HK-2 (cell line): Measurements from ENCODE around the gene ST6GALNAC3.
"Not testable (repeated sequence)": the region's sequence is repeated elsewhere in the genome, so short reads cannot be mapped to it uniquely, and the experiment has no call there.

ENCODE experiments used
- DNase-seq: peaks from one replicate; pipeline ENCODE4 v3.0.0-alpha.2; 2018; ENCODE audit not compliant: unreplicated experiment

ST6GALNAC3 gene

DNA sequence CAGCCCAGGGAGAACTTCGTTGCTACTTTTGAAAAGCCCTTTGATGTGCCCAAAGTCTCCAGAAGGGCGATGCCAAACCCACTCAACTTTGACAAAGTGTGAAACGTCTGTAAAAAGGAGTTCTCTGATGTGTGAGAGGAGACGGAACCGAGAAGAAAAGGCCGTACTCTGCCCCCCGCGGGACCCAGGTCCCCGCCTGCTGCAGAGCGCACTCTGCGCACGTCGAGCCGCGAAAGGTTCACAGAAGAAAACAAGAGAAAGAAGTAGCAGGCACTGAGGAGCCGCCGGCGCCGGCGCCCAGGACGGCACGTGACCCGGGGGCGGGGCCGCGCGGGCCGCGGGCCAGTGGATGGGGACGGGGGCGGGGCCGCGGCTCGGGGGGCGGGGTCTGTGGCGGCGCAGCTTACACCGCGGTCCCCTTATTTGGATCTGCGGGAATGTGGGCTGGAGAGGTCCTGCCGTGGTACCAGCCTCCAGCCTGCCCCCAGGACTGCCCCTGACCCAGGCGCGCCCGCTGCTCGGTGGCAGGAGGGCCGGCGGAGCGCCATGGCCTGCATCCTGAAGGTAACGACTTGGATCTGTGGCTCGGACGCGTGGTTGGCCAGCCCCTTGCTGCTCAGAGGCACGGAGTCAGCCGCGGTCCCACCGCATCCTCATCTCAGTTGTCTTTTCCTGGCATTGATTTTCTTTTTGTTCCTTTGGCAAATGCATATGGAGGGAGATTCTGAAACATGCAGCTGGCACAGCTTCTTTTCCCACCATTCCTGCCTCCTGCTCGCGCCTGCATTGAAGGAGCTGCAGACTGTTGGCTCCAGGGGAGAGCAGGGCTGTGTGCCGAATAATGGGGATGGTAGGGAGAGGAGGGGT lies at the start of gene ST6GALNAC3:
TSS of gene ST6GALNAC3 (plus strand) at position 426 of the 867 bp plus-strand sequence.
- peak; percentile 82 for DNase-seq

DNA sequence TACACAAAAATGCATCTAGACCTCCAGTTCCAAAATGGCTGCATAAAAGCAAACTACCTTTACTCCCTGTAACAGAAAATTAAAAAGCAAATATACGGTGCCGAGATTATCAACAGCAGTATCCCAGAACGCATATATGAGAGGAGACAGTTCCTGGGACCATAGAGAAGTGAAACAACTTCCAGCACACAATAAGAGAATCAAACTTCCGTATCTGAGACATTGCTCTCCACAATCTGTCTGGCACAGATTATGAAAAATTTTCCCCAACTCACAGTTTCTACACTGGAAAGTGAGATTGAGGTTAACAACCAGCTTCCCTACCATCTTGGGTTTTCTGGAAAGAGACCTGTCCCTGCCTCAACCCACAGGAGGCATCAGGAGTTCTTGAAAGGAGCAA lies 47.2 kb upstream of the ST6GALNAC3 start:
- DNase-seq: no peak

DNA sequence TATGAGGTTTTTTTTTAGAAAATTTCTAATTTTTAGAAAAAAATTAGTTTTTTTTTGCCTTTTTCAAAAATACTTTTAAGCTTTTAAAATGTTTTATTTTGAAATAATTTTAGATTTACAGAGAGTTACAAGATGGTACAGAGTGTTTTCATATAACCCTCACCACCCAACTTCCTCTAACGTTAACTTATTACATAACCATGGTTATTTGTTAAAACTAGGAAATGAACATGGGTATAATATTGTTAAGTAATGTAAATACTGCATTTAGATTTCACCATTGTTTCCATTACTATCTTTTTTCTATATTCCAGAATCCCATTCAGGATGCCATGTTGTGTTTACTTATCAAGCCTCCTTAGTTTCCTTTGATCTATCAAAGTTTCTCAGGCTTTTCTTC lies 45.2 kb upstream of the ST6GALNAC3 start:
- DNase-seq: no peak

DNA sequence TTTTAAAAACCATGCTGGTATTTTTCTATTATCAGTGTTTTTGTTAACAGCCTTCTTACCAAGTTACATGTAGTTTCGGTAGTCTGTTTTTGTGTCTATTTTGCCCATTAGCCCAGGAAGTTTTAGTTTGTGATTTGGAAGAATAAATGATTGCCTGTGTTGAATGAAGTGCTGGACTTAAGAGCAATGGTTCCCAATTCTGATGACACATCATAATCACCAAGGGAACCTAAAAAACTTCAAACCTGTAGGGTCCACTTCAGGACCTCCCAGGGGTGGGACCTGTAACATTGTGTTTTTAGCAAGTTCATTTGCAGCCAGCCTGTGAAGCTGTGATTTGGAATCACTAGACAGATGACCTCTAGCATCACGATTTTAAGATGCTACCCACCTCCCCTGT lies 43.0 kb upstream of the ST6GALNAC3 start:
- no peak for DNase-seq

DNA sequence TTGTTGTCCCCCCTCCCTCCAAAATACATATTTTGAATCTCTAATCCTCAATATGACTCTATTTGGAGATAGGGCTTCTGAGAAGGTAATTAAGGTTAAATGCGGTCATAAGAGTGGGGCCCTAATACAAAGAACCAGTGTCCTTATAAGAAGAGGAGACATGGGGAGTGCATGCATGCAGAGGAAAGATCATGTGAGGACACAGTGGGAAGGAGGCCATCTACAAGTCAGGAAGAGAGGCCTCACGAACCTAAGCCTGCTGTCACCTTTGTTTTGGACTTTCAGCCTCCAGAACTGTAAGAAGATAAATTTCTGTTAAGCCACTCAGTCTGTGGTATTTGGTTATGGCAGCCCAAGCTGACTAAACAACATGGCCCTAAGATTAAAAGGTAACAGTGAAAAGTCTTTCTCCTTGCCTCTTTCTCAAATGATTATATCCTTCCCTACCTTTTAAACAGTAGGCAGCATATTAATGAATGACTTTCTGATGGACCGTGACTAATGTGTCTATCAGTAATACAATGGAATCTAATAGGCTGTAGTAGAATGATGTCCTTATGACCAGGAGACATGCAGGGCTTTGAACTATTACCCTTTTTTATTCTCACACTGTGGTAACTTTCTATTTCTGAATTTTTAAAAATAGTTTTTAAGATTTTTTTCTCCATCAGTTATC lies 40.6 kb upstream of the ST6GALNAC3 start:
- no peak for DNase-seq

DNA sequence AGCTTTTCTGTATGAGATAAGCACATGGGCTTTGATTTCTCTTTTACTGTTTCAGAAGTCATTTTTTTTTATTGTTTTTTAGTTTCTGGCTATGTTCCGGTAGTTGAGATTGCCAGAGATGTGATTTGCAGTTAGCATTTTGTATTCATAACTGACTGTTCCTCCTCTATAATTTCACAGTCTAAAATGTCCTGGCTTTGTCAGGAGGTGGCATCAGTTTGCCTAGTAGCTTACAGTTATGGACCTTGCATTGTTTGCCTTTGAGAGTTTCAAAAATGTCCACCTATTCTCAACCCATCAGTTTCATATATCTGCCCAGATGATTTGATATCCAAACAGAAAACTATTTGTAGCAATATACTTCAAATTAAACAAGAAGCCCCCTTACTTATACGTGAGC lies 39.5 kb upstream of the ST6GALNAC3 start:
- no peak for DNase-seq

DNA sequence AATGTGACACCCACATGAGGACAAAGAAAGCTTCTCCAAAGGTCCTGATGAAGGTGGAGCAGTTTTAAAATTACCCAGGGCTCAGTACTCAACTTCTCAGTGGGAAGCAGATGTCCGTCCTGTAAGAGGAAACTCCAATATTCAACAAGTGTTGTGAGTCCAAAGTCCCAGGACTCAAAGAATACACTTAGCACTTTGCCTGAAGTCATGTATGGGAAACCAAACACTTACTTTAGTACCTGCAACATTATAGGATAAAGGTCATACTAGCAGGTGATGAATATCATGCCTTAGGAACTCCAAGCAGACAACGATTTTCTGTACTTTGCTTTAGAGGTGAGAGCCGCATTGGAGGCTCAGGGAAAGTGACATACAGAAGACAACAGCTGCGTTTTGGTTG lies 37.2 kb upstream of the ST6GALNAC3 start:
- DNase-seq: no peak

DNA sequence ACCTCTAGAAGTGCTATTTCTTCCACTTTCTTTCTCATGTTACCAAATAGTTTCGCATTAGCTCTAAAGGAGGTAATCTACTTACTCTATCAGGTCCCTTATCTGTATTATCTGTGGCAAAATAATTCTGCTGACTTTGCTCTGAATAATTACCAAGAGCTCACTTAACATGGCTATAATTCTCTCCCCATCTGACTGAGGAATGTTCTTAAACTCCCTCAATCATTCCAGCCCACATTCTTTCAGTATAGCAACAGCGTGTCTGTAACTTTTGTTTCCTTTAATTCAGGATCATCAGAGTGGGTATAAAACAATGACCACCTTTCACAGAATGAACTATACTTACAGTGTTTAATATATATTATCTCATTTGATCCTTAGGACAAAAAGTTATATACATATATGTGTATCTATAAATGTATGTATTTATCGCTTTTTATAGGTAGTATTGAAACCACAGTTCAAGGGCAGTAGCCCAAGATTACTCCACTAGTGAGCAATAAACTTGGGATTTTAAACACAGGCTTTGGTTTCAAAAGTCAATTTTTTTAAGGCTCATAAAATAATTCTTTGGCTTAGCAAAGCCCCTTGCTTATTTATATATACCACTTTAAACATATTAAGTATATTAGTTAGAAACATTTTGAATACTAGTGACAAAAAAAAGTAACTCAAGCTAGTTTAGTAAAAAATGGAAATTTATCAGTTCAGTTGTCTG lies 36.1 kb upstream of the ST6GALNAC3 start:
- DNase-seq: no peak

DNA sequence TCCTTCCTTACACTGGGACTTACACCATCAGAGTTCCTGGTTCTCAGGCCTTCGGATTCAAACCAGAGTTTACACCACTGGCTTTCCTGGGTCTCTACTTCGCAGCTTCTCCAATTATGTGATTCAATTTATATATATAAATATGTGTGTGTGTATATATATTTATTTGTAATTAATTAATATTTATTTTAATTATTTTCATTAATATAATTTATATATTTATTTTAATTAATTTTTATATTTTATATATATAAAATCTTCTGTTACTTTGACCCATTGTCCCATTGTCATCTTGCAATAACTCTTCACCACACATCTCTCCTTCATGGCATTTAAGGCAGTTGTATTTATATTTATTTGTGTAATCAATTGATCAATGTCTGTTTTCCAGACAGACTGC lies 28.4 kb upstream of the ST6GALNAC3 start:
- DNase-seq: no peak

DNA sequence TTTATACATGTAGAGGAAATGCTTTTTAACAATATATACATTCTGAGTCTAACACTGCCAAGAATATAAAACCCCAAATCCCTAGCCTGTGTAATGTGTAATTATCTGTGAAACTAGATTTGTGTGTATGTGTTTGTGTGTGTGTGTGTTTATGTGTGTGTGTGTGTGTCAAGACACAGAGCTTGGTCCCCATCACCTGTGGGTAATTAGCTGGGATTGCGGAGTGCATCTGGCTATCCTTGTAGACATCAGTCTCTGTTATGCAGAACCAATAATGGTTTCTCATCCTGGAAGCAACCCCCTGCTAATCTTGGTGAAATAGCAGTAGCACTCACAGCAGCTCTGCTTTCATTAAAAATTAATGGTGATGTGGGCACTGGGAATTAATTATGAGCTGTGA lies 26.3 kb upstream of the ST6GALNAC3 start:
- DNase-seq: no peak

DNA sequence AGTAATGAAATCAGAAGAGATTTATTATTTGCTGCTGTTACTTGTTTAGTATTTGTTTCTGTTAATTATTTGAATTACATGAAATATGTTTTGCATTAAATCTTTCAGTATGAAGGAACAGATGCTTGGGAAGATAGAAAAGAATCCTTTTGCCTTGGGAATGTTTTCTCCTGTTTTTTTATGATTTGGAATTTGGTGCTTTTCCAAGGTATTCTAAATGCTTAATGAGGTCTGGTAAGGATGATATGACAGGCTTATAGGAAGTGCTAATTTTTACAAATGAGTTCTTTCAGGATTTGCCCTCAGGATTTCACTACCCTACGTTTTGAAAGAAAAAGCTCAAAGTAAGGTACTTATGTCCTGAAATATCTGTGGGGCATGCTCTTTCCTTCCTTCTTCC lies 25.6 kb upstream of the ST6GALNAC3 start:
- DNase-seq: no peak

DNA sequence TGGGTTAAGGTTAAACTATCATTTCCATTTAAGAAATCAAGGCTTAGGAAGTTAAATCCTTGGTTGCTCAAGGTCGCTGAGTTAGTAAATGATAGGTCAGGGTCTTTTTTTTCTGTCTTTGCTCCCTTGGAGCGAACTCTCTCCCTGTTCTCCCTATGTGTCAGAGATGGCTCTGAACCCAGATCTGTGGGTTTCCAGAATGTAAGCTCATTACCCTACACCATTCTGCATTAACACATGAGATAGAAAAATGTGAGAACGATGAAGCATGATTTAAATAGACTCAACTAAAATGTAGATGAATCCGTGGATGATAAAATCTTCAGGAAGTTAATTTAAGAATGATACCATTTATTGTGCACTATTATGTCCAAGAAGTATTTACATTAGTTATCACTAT lies 25.0 kb upstream of the ST6GALNAC3 start:
- DNase-seq: no peak

DNA sequence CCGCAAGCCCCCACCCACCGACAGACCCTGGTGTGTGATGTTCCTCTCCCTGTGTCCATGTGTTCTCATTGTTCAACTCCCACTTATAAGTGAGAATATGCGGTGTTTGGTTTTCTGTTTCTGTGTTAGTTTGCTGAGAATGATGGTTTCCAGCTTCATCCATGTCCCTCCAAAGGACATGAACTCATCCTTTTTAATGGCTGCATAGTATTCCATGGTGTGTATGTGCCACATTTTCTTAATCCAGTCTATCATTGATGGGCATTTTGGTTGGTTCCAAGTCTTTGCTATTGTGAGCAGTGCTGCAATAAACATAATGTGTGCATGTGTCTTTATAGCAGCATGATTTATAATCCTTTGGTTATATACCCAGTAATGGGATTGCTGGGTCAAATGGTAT lies 24.5 kb upstream of the ST6GALNAC3 start:
- DNase-seq: not testable (repeated sequence)

DNA sequence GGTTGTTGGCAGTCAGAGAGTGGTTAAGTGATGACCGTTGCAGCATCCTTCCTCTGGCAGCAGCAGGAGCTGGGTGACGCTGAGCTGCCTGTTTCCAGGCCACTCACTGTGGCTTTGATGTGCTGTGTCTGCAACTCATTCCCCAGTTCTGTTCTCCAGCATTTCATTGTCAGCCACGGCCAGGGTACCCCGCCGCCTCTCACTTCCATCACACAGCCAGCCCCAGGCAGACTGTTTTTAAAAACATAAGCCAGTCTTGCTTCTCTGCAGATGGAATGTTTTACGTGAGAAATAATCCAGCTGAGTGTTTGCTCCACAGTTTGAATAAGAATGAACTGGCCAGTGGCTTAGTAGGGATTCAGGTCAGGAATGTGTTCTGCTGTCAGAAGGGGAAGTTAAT lies 21.5 kb upstream of the ST6GALNAC3 start:
- DNase-seq: no peak

DNA sequence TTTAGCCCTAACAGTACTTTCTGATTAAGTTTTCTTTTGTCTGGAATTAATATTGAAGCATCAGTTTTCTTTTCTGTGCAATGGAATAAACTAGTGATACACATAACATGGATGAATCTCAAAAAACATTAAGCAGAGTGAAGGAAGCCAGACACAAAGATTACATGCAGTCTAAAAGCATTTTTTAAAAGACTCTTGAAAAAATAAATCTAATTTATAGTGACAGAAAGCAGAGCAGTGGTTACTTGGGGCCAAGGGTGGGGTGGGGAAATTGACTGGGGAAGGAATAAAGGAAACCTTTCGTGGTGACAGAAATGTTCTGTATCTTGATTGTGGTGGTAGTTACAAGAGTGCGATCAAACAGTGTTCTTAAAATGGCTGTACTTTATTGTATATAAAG lies 20.2 kb upstream of the ST6GALNAC3 start:
- no peak for DNase-seq

DNA sequence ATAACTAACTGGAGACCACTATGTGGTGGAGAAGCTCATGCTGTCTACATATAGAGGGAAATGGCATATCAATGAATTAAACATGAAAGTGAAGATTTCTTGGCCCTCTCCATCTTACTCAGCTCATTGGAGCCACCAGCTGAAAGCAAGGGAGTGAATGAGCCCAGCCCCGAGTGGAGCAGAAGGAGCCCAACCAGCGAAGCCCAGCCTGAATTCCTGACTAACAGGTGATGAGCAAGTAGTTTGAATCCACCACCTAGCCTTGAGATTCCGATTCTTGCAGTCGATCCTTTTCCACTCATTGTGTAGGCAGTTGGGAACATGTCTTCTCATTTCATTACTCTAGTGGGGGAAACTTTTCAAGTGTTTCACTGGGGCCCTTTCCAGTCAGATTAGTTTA lies 18.6 kb upstream of the ST6GALNAC3 start:
- no peak for DNase-seq

DNA sequence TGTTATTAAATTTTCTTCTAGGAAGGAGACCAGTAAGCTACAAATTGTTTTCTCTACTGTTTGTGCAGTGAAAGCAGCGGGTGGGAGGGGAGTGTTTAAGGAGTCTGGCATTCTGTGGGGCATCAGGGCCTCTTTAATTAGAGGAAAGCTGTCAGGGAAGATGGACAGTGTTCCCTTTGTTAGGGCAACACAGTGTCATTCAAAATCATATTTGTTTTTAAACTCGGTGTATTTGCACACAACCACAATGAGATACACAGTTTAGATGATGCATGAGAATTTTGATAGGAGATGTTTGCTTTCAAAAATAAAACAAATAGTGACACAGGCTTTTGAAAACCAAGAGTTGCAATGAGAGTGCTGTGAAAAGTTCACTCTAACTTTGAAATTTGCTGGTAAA lies 15.1 kb upstream of the ST6GALNAC3 start:
- no peak for DNase-seq

DNA sequence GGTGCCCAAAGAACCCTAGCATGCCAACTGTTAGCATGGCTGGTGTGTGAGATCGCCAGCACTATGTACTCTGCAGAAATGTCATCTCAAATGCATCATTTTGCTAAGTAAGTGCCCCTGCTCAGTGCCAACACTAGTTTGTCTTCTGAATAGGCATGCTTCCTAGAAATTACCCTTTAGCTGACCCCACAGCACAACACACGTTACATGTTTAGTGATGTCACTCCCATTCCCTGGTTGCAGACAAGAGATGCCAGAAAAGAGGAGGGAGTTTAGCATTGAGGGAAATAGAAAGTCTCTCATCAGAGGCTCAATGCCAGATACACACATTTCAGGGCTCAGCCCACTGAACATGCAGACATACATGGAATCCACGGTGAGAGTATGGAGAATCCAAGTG lies 9.3 kb upstream of the ST6GALNAC3 start:
- DNase-seq: no peak

DNA sequence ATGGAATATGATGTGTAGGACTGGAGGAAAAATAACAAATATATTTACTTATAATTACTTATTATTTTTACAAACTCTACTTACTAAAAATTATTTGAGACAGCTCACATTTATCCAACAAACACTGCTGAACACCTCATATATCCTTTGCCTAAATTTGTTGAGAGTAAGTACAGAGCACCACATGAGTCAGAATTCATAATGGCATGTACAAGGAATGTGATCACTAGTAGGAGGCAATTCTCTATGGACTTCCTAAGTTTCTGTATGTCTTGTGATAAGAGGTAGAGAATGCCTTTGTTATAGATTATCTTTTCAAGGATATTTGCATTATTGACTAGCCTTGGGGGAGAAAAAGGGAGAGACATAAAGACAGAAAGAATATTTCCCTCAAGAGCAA lies 8.2 kb upstream of the ST6GALNAC3 start:
- DNase-seq: no peak

DNA sequence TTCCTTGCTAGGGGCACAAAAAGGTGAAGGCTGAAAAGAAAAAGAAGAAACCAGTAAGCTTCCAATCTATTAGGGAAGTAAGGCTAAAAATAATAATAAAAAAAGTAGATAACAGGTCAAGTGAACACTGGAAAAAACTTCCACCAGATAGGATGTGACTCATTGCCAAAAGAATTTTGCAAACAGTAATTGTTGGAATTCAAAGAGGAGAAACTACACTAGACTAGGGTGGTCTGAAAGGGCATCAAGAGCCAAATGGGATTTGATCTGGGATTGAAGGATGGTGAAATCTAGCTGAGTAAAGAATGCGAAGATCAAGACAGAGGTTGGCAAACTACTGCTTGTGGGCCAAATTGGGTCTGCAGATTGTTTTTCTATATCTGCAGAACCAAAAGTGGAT lies 6.0 kb upstream of the ST6GALNAC3 start:
- no peak for DNase-seq

DNA sequence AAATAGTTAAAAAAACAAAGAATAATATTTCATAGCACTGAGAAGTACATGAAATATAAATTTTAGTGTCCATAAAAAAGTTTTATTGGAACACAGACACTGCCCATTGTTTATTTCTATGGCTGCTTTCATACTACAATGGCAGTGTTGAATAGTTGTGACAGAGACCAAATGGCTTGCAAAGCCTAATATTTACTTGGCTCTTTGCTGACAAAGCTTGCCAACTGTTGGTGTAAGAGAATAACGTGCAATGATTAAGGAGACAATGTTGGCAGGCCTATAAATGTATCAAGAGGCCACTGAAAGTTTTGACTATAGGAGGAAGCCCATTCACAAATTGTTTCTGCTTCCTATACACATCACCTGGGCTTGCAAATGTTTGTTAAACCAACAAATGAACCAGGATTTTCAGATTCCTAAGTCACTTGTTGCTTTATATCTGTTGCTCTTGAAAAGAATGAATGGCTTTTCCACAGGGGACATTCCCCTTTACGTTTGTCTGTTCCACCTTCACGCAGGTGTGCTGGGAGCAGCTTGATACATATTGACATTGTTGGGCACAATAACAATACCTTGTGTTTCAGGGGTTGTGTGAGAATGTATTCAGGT lies 5.5 kb upstream of the ST6GALNAC3 start:
- no peak for DNase-seq

DNA sequence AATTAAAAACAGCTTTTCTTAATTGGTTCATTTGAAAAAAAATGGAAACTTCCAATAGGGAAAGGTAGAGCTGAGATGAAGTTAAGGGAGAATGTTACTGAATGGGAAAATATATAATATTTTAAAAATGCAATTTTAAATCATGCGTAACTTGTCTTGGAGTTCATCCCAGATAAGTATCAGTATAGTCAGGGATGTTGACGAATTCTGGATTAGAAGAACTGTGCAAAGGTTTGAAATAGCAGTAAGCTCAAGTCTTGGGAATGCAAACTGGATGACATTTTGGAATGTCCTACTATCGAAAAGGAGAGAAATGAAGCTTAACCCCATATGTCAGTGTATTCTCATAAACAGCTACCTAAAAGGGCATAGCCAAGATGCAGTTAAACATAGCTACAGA lies 4.0 kb upstream of the ST6GALNAC3 start:
- DNase-seq: no peak
